ENCODE measurements around the gene MINDY3.
"Not testable (repeated sequence)": the region's sequence is repeated elsewhere in the genome, so short reads cannot be mapped to it uniquely, and the experiment has no call there.

Gene MINDY3

DNA sequence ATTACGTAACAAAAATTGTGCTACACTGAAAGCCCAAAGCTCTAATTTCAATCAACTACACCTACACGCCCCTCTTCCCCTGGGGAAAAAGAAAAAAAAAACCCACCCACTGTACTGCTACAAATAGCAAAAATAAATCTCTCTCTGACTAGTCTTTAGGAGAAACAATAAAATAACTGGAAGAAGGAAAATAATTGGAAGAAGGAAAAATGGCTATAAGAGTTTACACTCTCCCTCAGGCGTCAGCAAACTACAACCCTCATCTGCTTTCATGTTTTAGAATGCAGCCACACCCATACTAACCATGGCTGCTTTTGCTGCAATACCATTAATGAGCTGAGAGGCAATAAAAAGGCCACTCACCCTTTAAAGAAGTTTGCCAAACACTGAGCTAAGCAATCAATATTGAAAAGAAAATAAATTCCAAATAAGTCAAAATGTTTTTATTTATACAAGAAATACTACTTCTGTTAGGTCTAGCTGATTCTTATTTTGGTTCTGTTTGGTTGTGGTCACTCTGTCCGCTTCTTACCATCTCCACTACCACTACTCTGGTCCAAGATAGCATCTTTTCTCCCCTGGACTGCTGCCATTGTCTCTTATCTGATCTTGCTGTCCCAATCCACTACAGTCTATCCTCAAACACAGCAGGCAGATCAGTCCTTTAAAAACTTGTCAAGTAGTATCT, 3.8 kb downstream of the MINDY3 start:
- DNase-seq, result no peak

DNA sequence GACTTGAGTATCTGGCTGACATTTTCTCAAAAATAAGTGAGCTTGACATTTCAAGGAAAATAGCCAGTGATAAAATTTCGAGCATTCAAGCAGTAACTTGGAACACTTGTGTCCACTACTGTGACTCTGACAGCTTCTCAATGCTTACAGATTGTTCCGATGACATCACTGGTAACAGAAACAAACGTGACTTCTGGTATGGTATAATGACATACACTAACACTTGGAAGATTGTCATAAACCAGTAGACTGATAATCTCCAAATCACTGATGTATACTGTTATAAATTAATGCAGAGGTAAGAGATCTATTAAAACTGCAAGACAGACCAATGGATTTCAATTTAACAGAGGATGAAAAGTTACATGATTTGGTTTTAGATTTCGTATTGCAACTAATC, 6.5 kb downstream of the MINDY3 start:
- DNase-seq, result no peak

DNA sequence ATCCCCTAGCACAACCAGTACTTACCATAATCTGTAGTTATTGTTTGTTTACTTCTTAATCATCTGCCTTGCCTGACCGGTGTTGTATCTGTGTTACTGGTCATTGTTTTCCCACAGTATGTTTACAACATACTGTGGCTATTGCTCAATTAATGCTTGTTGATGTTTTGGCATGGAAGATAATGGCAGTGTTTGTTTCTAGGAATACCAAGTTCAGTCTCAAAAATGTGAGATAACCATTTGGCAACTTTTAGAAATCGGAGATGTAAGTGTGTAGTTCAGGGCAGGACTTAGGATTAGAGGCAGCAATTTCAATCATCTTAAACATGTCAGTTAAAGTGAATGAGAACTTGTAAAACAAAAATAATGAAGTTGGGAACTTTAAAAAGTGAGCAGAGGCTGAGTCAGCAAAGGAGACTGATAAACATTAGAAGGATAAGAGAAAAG, 8.2 kb downstream of the MINDY3 start:
- DNase-seq, result no peak

DNA sequence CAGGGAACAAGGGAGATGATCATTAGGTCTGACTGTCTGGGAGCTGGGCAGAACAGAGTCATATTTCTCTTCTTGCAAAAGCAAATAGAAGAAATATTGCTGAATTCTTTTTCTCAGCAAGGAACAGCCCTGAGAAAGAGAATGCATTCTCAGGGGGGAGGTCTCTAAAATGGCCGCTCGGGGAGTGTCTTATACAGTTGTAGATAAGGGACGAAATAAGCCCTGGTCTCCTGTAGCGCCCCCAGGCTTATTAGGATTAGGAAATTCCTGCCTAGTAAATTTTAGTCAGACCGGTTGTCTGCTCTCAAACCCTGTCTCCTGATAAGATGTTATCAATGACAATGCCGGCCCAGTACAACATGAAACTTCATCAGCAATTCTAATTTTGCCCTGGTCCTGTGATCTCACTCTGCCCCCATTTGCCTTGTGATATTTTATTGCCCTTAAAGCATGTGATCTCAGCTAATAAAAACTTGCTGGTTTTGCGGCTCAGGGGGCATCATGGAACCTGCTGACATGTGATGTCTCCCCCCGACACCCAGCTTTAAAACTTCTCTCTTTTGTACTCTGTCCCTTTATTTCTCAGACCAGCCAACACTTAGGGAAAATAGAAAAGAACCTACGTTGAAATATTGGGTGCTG, 9.8 kb downstream of the MINDY3 start:
- DNase-seq, result not testable (repeated sequence)

DNA sequence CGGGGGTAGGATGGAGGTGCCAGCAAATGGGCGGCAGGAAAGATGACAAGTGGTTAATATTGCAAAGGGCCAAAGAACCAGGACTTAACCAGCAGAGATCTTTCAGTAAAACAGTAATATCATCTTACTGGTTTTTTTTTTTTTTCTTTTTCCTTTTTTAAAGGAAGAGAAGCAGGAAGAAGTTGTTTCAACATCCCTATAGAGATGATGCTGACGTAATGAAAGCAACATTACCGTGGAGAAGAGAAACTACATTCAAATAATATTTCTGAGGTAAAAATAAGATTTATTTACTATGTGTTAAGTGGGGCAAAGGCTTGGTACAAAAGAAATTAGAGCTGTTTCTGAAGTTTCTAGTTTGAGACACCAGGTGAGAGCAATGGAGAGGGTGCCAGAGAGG, 11.0 kb downstream of the MINDY3 start:
- DNase-seq, result no peak

GRCh38 chr10:15847481-15847880, 12.8 kb downstream of the MINDY3 start:
- DNase-seq, result no peak

DNA sequence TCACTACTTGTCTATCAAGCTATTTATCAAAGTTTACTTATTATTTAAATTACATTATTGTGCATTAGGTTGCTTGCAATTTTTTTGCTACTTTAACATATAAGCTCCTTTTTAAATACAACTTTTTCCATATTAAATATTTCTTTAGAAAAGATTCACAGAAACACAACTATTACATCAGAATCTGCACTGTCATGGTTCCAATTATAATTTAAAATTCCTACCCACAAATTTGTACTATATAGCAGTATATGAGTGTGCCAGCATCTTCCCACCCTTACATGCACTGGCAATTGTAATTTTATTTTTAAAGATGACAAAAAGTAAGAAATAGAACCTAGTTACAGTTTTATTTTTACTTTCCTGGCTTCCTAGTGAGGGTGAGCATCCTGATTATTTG, 15.8 kb downstream of the MINDY3 start:
- DNase-seq, result no peak

GRCh38 chr10:15843695-15844094, 16.6 kb downstream of the MINDY3 start:
- no peak for DNase-seq

GRCh38 chr10:15842556-15843169, 17.6 kb downstream of the MINDY3 start:
- DNase-seq, result peak; percentile 14

DNA sequence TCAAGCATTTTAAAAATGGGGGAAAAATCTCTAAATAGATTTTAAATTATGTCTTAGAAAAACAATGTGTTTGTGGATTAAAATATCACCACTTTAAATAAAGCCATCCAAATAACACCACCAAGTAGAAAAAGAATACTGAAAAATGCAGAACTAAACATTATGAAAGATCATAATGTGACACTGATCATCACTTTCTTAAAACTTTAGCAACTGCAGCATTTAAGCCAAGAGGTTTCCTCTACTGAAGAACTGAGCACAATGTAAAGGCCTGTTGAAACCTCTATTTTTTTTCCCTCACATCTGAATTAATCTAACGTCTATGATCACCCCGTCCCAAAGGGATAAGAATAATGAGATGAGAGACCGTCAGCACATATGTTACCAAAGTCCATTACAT, 18.6 kb downstream of the MINDY3 start:
- no peak for DNase-seq

DNA sequence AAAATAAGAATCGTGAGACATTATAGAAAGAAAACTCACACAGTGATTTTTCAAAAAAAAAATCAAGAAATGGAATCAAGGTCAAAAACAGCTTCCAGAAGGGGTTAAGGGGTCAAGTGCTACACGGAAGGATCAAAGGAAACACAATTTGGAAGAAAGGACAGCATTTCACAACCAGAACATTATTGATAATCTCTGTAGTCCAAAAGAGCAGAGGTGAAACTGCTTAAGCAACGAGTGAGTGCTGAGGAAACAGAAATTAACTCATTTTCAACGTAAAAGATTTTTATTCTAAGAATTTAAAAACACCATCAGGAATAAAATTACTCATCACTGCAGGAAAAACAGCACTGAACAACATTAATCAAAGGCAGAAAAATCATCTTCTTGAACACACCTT, 23.5 kb downstream of the MINDY3 start:
- no peak for DNase-seq

DNA sequence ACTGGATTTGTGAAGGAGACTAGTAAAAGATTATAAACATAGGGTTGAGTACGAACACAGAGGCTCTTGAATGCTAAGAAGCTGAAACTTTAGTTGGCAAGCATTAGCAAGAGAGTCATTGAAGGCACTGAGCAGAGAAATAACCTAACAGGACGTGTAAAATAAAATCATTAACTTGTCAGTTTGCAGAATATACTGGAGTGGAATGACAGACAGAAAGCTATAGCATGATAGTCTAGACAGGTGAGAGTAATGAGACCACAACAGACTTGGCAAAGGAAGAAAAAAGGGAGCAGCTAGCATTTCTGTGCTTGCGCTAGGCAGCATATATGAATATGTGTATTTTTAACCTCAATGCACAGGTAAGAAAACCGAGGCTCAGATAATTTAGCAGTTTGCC, 30.8 kb downstream of the MINDY3 start:
- no peak for DNase-seq

GRCh38 chr10:15824498-15824897, 35.8 kb downstream of the MINDY3 start:
- peak; percentile 39 for DNase-seq

- DNase-seq, result no peak
Observed at GRCh38 chr10:15822131-15822530, 38.2 kb downstream of the MINDY3 start.

- DNase-seq, result peak; percentile 46
Observed at GRCh38 chr10:15821046-15821683, 39.1 kb downstream of the MINDY3 start.

DNA sequence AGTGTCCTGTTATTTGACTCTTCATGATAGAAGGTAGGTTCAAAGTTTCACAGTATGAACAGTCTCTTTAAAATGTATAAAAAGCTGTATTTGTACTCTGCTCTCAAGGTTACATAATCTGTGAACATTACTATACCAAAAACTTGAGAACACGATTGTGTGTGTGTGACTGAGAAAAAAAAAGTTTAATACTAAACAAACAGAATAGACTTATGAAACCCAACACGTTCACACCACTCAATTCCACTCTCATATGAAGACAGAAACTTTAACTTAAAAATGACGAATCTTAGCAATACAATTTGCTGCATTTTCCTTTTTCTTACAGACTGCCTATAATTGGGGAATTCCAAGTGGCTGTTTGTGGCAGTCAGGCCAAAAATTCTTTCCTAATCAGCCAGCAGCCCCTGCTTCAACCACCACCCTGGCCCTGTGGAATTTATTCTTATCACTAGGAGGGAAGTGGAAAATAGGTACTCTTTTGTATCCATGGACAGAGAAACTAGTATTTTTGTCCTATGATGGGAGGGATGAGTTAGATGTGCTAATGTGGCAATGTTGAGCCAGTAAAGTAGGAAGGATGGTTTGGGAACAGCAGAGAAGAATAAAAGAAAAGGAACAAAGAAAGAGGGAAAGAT, 42.8 kb downstream of the MINDY3 start:
- peak; percentile 2 for DNase-seq

- no peak for DNase-seq
Observed at GRCh38 chr10:15815242-15815885, 44.9 kb downstream of the MINDY3 start.

- DNase-seq, result no peak
Observed at GRCh38 chr10:15814565-15814964, 45.7 kb downstream of the MINDY3 start.

DNA sequence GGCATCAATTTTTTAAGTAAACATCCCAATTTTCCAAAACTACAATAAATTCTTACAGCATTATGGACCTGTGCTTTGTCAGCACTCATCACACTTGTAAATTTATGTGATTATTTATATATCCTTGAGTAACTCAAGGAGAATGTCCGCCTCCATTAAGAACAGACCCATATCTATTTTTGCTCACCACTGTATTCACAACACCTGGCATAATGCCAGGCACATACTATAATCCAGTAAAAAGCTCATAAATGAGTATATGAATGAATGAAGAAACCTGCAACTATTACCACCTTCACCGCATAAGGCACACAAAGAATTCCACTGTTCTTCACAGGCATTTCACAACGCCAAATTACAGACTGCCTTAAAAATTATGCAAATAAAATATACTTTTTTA, 46.9 kb downstream of the MINDY3 start:
- DNase-seq, result peak; percentile 21

GRCh38 chr10:15809450-15809849, 50.9 kb downstream of the MINDY3 start:
- DNase-seq, result no peak

DNA sequence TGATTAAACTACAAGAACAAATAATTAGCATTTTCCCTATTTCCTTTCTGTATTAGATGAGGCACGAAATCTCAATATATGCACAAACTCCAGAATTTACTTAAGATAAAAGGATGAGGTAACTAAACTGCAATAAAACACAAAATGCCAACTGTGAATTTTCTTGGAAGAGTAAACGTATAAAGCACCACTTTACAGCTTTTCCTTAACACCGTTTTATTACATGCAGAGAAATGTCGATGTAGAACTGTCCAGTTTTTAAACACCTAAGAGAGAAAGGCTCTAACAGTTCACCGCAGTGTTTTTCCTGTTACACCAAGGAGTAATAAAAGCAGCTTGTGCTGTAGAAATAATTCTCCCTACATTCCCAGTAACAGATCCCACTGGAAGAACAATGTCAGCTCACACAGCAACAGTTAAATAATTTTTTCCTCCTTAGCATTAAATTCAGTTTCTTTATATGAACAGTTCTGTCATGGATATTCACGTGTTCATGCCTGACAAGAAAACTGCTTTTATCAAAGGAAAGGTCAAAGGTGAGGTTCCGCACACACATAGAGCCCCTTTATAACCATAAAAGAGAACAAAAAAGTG, 52.0 kb downstream of the MINDY3 start:
- no peak for DNase-seq

All from fibroblast of skin of scalp (primary cell).